H1 (cell line): ENCODE data around the gene ABHD12B.

Source experiments
- ATF2 ChIP-seq: IDR thresholded peaks from 2 replicates; pipeline ENCODE4 v1.6.1; 2012; ENCODE audit warnings: low read length, inconsistent platforms
- ATF3 ChIP-seq: IDR thresholded peaks from 2 replicates; pipeline ENCODE4 v1.6.1; 2011; ENCODE audit warnings: low read depth, mild to moderate bottlenecking, low read length; ENCODE audit not compliant: insufficient read depth
- BRCA1 ChIP-seq: IDR thresholded peaks from 2 replicates; pipeline ENCODE4 v1.6.1; 2012; ENCODE audit warnings: low read depth, low read length, improper control_type of control experiment
- CTCF ChIP-seq, 3 experiments: IDR thresholded peaks; 1 replicate in 2 of 3; 2 replicates in 1 of 3; pipeline versions ENCODE4 v1.5.1 to v1.6.1; 2011; ENCODE audit warnings: low read length in 3 of 3, mild to moderate bottlenecking in 3 of 3, inconsistent platforms in 2 of 3, low read depth in 1 of 3, moderate library complexity in 1 of 3; ENCODE audit not compliant: insufficient read depth in 1 of 3; ENCODE audit errors: control extremely low read depth in 1 of 3
- EZH2 ChIP-seq: fragments of 200-600 bp; sonication (generic); IDR thresholded peaks from 2 replicates; pipeline ENCODE4 v1.7.1; 2012; ENCODE audit warnings: low read depth, mild to moderate bottlenecking, moderate library complexity, low read length, inconsistent platforms; ENCODE audit not compliant: severe bottlenecking
- HDAC6 ChIP-seq: IDR thresholded peaks from one replicate; pipeline ENCODE4 v1.7.1; 2012; ENCODE audit warnings: low read depth, mild to moderate bottlenecking, inconsistent platforms, low read length, moderate library complexity
- POLR2A ChIP-seq, 2 experiments: IDR thresholded peaks; 1 replicate in 1 of 2; 2 replicates in 1 of 2; pipeline ENCODE4 v1.6.1; 2011; ENCODE audit warnings: low read depth in 2 of 2, low read length in 2 of 2, mild to moderate bottlenecking in 2 of 2; ENCODE audit errors: control extremely low read depth in 1 of 2
- RBBP5 ChIP-seq: IDR thresholded peaks from 2 replicates; pipeline ENCODE4 v1.7.1; 2012; ENCODE audit warnings: low read depth, mild to moderate bottlenecking, inconsistent platforms, low read length, moderate library complexity, borderline replicate concordance
- RXRA ChIP-seq: IDR thresholded peaks from 2 replicates; pipeline ENCODE4 v1.6.1; 2011; ENCODE audit warnings: low read depth, mild to moderate bottlenecking, low read length, moderate library complexity; ENCODE audit not compliant: insufficient read depth
- SRF ChIP-seq: IDR thresholded peaks from 2 replicates; pipeline ENCODE4 v1.6.1; 2011; ENCODE audit warnings: mild to moderate bottlenecking, low read depth, low read length, moderate library complexity
- SUZ12 ChIP-seq: fragments of 200-600 bp; sonication (generic); IDR thresholded peaks from 2 replicates; pipeline ENCODE4 v1.6.1; 2012; ENCODE audit warnings: mild to moderate bottlenecking, inconsistent platforms, low read length, moderate library complexity, mixed read lengths
- TEAD4 ChIP-seq: IDR thresholded peaks from 2 replicates; pipeline ENCODE4 v1.6.1; 2012; ENCODE audit warnings: low read depth, low read length, inconsistent platforms, mixed read lengths
- ZNF274 ChIP-seq: IDR thresholded peaks from 2 replicates; pipeline ENCODE4 v1.7.0; 2012; ENCODE audit warnings: low read length, borderline replicate concordance; ENCODE audit errors: extremely low read depth

- TF ChIP-seq EZH2 (no peak), HDAC6 (no peak), CTCF (IDR thresholded peaks at IDR 0.05; ENCODE audit: control extremely low read depth in 1 of 3, insufficient read depth in 1 of 3, low read depth in 1 of 3, low read length in 3 of 3) (no peak), POLR2A (IDR thresholded peaks at IDR 0.05; ENCODE audit: control extremely low read depth in 1 of 2, low read depth in 2 of 2, low read length in 2 of 2) (no peak), RBBP5 (no peak), SUZ12 (no peak), SRF (no peak), RXRA (no peak), ZNF274 (no peak), BRCA1 (no peak), ATF2 (no peak), TEAD4 (no peak), ATF3 (no peak)
These were observed 45.6 kb downstream of the ABHD12B start for GRCh38 chr14:50917449-50917848.
